Measurements from ENCODE around the gene PRKN. TPM values are rescaled to one million over a fixed set of nuclear protein-coding genes. Genes with fewer than 3 reads are reported as not detected.

Gene PRKN
- total and polyA plus RNA-seq, 2 donors (not counting 3 experiments of a cell fraction or from before 2014, with no cell fraction given), result 0.06 TPM; not detected in 1

DNA sequence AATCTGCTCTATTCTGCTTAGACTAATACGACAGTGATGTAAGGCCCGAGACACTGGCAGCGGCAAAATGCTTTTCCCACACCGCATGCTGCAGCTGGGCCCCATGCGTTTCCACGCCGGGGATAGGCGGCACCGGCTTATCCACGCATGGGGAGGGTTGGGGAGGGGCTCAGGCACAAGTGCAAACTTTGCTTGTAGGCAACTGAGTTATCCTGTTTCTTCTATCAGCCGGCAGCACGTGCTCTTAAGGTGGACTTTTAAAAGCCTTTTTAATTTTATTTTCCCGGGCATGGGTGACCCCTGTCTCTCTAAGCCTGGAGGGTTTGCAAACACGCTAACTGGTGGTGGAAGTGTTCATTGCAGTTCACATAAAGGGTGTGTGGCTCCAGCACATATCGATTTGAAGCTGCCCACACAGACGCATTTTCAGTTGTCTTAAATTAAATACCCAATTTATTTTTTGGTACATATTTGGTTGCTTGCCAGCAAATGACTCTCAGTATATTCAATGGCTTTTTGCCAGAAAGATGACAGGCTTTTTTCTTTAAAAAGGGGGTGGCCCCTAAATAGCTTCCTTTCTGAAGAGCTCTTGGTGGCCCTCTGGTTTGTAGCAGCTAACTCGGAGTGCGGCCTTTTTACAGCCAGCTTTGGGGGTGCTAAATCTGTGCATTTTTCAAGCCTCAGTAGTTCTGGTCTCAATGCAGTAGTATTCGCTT is 891.9 kb downstream of the PRKN start:
- ChIA-PET POLR2A (no interaction called here), CTCF (no interaction called here)
- no peak overlapping the region for H3K4me2 ChIP-seq (ENCODE audit: insufficient read depth, low read length)
- intact Hi-C loops (cut with micrococcal nuclease), result no loop called here
- H3K36me3 ChIP-seq (ENCODE audit: control insufficient read depth in 2 of 2, extremely low read depth in 1 of 2, insufficient read depth in 2 of 2, low read length in 2 of 2), result no peaks in the 10 kb centered on the region
- H3K9me1 ChIP-seq (replicated peaks; ENCODE audit: control insufficient read depth, extremely low read depth, insufficient read depth, low read length), result no peaks in the 10 kb centered on the region
- no peak overlapping the region for H3K4me3 ChIP-seq (replicated peaks in 1 of 3; ENCODE audit: insufficient read depth in 1 of 3, low read depth in 1 of 3, low read length in 3 of 3)
- TF ChIP-seq GATA2 (IDR thresholded peaks at IDR 0.05; ENCODE audit: insufficient read depth, insufficient read length, low read depth, low read length) (no peak), FOS (IDR thresholded peaks at IDR 0.05; ENCODE audit: borderline replicate concordance, insufficient read depth, low read length) (no peak), MYC (IDR thresholded peaks at IDR 0.05; ENCODE audit: low read depth, low read length) (no peak), JUN (IDR thresholded peaks at IDR 0.05; ENCODE audit: borderline replicate concordance, insufficient read depth, insufficient read length, low read depth) (no peak), POLR2A (IDR thresholded peaks at IDR 0.05; ENCODE audit: low read depth, low read length) (no peak), EZH2 (IDR thresholded peaks at IDR 0.05; ENCODE audit: borderline replicate concordance, low read depth, low read length, severe bottlenecking) (no peak), POLR2AphosphoS5 (IDR thresholded peaks at IDR 0.05; ENCODE audit: insufficient read depth, low read depth, low read length) (no peak)
- TF ChIP-seq, protein P1, sequence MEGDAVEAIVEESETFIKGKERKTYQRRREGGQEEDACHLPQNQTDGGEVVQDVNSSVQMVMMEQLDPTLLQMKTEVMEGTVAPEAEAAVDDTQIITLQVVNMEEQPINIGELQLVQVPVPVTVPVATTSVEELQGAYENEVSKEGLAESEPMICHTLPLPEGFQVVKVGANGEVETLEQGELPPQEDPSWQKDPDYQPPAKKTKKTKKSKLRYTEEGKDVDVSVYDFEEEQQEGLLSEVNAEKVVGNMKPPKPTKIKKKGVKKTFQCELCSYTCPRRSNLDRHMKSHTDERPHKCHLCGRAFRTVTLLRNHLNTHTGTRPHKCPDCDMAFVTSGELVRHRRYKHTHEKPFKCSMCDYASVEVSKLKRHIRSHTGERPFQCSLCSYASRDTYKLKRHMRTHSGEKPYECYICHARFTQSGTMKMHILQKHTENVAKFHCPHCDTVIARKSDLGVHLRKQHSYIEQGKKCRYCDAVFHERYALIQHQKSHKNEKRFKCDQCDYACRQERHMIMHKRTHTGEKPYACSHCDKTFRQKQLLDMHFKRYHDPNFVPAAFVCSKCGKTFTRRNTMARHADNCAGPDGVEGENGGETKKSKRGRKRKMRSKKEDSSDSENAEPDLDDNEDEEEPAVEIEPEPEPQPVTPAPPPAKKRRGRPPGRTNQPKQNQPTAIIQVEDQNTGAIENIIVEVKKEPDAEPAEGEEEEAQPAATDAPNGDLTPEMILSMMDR (IDR thresholded peaks at IDR 0.05; ENCODE audit: extremely low read depth in 1 of 2, insufficient read depth in 1 of 2, low read depth in 1 of 2, low read length in 2 of 2), result no peak
- TF ChIP-seq, protein P2, sequence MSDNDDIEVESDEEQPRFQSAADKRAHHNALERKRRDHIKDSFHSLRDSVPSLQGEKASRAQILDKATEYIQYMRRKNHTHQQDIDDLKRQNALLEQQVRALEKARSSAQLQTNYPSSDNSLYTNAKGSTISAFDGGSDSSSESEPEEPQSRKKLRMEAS (IDR thresholded peaks at IDR 0.05; ENCODE audit: insufficient read depth, insufficient read length), result no peak
- no peak overlapping the region for H3K27ac ChIP-seq (ENCODE audit: insufficient read depth, low read depth, low read length)
- dilution Hi-C loops (cut with MboI; ENCODE audit: extremely low pct_ligation_motif_present, low sequenced_read_pairs), result no loop called here
- no peaks in the 10 kb centered on the region for H4K20me1 ChIP-seq (replicated peaks; ENCODE audit: control insufficient read depth, extremely low read depth, insufficient read depth, low read length)
- no peaks in the 10 kb centered on the region for H3K27me3 ChIP-seq (ENCODE audit: control insufficient read depth in 2 of 2, insufficient read depth in 2 of 2, low read length in 2 of 2)
- no peak overlapping the region for H2AFZ ChIP-seq (ENCODE audit: low read depth, low read length)
- DNase-seq (ENCODE audit: low read depth, low spot score) (no peak), FAIRE-seq (no peak)
- H3K9ac ChIP-seq (replicated peaks; ENCODE audit: extremely low read depth, insufficient read depth, low read length), result no peak overlapping the region
- BruUV-seq (replicated peaks), result no TSS peak
- no peaks in the 10 kb centered on the region for H3K9me3 ChIP-seq (replicated peaks; ENCODE audit: control insufficient read depth, insufficient read depth, low read length)
- H3K79me2 ChIP-seq (ENCODE audit: control insufficient read depth, insufficient read depth, low read length), result no peaks in the 10 kb centered on the region
- no peaks in the 10 kb centered on the region for H3K4me1 ChIP-seq (ENCODE audit: control insufficient read depth, extremely low read depth, insufficient read depth, low read length)

Data from endothelial cell of umbilical vein (primary cell).